ENCODE results near the gene SNAI3. TPM values are rescaled to one million over a fixed set of nuclear protein-coding genes. Genes with fewer than 3 reads are reported as not detected.

Gene SNAI3
- total RNA-seq, 1 donor from 2014 or later: 0.97 TPM

- no peak for DNase-seq (ENCODE audit: low spot score)
- intact Hi-C loops (cut with DNase I): no loop called here
These were observed 36.6 kb upstream of the SNAI3 start for GRCh38 chr16:88722784-88723506.

- no peak for DNase-seq (ENCODE audit: low spot score)
- intact Hi-C loops (cut with DNase I): no loop called here
These were observed 35.8 kb upstream of the SNAI3 start for GRCh38 chr16:88721815-88722755.

DNA sequence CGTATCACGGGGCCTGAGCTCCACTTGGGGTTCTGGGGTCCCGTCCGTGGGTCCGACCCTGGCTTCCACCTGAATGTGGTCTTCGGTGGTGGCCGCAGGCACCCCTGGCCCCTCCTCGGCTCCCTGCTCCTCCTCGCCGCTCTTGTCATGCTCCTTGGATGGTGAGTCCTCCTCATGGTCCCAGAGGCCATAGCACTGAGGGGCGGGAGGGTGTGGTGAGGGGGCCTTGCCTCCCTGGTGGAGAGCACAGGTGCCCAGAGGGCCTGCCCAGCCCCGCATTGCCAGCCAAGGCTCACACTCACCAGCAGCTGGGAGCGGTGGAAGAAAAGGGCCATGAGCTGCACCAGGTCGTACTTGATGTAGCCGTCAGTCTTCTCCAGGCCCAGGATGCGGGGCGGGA is 34.9 kb upstream of the SNAI3 start:
- intact Hi-C loops (cut with DNase I): no loop called here
- no peak for DNase-seq (ENCODE audit: low spot score)

GRCh38 chr16:88720396-88720970 is 34.2 kb upstream of the SNAI3 start:
- intact Hi-C loops (cut with DNase I): no loop called here
- DNase-seq (ENCODE audit: low spot score): no peak

- DNase-seq (ENCODE audit: low spot score): no peak
These were observed 33.6 kb upstream of the SNAI3 start for GRCh38 chr16:88719933-88720296.

GRCh38 chr16:88719267-88719932 is 33.1 kb upstream of the SNAI3 start:
- intact Hi-C loops (cut with DNase I): no loop called here
- peak; percentile 81 for DNase-seq (ENCODE audit: low spot score)

More at GRCh38 chr16:88719933-88720296, 33.6 kb upstream of the SNAI3 start:
- intact Hi-C loops (cut with DNase I): no loop called here

GRCh38 chr16:88718178-88718577 is 31.9 kb upstream of the SNAI3 start:
- DNase-seq (ENCODE audit: low spot score): no peak
- intact Hi-C loops (cut with DNase I): no loop called here

- intact Hi-C loops (cut with DNase I): no loop called here
- DNase-seq (ENCODE audit: low spot score): no peak
These were observed 30.3 kb upstream of the SNAI3 start for GRCh38 chr16:88716601-88717001.

GRCh38 chr16:88716201-88716600 is 29.9 kb upstream of the SNAI3 start:
- intact Hi-C loops (cut with DNase I): no loop called here
- DNase-seq (ENCODE audit: low spot score): no peak

DNA sequence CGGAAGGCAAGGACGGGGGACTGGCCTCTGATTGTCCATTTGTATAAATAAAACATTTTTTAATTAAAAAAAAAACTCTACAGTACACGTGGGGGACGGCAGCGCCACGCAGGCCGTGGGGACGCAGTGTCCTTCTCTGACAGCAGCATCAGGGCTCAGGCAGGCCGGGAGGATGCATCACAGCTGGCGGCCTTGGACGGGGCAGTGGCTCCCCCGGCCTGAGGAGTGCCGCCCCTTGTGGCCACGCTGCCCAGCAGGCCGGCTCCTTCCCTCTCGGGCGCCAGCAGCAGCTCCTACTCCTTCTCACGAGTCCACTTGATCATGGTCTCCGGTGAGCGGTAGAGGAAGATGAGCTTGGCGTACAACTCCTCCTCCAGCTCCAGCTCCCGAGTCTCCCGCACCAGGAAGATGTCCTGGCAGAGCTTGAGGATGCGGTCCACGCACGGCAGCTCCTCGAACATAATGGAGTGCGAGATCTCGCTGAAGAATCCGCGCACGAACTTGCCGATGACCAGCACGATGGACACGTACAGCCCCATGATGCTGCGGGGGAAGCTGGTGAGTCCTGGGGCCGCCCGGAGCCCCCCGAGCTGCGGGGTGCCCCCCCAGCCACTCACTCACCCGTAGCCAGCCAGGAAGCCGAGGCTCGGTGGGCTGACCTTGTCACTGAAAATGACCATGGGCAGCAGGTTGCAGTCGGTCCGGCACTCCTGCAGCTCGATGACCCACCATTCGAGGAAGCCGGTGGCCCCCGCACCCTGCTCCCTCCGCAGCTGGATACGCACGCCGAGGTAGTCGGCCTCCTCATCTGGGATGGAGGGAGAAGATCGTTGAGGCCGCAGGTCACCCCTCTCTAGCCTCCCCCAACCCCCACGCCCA is 29.2 kb upstream of the SNAI3 start:
- intact Hi-C loops (cut with DNase I): no loop called here
- no peak for DNase-seq (ENCODE audit: low spot score)

DNA sequence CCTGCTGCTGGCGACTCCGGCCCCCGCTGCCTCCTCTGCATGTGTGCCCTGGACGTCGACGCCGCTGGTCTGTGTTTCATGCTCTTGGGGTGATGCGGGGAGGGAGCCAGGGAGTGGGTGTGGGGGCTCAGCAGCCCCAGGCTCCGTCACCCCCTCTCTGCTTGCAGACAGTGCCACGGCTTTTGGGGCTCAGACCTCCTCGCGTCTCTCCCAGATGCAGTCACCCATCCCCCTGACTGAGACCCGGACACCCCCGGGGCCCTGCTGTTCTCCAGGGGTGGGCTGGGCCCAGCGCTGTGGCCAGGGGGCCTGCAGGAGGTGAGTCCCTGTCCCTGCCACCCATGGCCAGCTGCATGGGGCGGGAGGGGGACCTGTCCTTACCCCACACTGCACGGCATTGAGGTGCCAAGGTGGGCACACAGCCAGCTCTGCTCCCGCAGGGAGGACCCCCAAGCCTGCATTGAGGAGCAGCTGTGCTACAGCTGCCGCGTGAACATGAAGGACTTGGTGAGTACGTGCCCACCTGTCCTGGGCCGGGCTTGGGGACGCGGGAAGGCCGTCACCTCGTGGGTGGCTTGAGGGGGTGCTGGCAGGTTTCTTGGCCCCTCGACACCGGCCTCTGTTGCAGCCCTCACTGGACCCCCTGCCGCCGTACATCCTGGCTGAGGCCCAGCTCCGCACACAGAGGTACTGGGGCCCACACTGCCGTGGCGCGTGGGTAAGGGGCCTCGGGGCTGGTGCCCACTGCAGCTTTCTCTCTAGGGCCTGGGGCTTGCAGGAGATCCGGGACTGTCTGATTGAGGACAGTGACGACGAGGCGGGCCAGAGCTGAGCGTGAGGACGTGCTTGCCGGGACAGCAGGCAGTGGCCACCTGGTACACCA is 28.4 kb upstream of the SNAI3 start:
- DNase-seq (ENCODE audit: low spot score): no peak
- intact Hi-C loops (cut with DNase I): no loop called here

GRCh38 chr16:88713568-88714419 is 27.5 kb upstream of the SNAI3 start:
- DNase-seq (ENCODE audit: low spot score): no peak
- intact Hi-C loops (cut with DNase I): no loop called here

DNA sequence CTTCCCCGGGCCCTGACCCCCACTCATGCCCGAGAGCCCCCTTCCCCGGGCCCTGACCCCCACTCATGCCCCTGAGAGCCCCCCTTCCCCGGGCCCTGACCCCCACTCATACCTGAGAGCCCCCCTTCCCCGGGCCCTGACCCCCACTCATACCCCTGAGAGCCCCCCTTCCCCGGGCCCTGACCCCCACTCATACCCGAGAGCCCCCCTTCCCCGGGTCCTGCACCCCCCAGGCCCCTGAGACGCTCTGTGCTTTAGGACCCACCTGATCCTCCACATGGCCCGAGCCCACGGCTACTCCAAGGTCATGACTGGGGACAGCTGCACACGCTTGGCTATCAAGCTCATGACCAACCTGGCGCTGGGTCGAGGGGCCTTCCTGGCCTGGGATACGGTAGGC is 26.7 kb upstream of the SNAI3 start:
- no peak for DNase-seq (ENCODE audit: low spot score)
- intact Hi-C loops (cut with DNase I): no loop called here

DNA sequence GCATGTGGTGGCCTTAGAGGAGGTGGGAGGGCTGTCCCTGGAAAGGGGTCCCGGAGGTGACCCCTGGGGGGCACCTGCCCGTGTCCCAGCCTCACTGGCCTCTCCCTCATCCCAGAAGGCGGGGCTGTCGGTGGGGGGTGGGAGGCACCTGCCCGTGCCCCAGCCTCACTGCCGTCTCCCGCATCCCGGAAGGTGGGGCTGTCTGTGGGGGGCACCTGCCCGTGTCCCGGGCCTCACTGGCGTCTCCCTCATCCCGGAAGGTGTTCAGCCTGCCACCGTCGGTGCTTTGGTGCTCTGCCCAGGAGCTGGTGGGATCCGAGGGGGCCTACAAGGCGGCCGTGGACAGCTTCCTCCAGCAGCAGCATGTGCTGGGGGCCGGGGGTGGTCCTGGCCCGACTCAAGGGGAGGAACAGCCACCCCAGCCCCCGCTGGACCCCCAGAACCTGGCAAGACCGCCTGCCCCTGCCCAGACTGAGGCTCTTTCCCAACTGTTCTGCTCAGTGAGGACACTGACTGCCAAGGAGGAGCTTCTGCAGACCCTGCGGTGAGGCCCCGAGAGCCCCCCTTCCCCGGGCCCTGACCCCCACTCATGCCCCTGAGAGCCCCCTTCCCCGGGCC is 26.2 kb upstream of the SNAI3 start:
- DNase-seq (ENCODE audit: low spot score): no peak

GRCh38 chr16:88711750-88712340 is 25.5 kb upstream of the SNAI3 start:
- no peak for DNase-seq (ENCODE audit: low spot score)
- intact Hi-C loops (cut with DNase I): no loop called here

More for the DNA sequence above, 26.2 kb upstream of the SNAI3 start:
- intact Hi-C loops (cut with DNase I): no loop called here

GRCh38 chr16:88710556-88710955 is 24.2 kb upstream of the SNAI3 start:
- DNase-seq (ENCODE audit: low spot score): no peak
- intact Hi-C loops (cut with DNase I): no loop called here
